ENCODE data around the gene ZNF160.

DNA sequence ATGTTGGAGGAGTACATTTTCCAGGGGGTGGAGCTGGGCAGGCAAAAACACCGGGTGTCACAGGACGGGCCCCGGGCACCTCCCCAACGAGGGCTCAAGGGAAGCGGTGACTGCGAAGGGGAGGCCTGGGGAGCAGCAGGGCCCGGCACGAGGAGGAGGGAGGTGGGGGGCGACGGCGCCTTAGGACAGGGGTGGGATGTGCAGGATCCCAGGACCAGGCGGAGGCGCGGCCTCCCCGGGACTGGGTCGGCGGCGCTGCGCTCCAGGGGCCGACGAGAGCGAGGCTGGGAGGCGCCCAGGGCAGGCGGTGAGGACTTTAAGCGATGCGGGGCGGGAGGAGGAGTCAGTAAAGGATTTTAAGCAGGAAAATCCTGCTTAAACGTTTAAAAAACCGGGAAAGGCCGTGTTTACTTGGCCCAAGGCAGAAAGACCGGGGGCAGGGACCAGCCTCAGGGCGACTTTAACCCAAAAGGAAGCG is 427 bp downstream of the ZNF160 start:
- TF ChIP-seq, protein P1, sequence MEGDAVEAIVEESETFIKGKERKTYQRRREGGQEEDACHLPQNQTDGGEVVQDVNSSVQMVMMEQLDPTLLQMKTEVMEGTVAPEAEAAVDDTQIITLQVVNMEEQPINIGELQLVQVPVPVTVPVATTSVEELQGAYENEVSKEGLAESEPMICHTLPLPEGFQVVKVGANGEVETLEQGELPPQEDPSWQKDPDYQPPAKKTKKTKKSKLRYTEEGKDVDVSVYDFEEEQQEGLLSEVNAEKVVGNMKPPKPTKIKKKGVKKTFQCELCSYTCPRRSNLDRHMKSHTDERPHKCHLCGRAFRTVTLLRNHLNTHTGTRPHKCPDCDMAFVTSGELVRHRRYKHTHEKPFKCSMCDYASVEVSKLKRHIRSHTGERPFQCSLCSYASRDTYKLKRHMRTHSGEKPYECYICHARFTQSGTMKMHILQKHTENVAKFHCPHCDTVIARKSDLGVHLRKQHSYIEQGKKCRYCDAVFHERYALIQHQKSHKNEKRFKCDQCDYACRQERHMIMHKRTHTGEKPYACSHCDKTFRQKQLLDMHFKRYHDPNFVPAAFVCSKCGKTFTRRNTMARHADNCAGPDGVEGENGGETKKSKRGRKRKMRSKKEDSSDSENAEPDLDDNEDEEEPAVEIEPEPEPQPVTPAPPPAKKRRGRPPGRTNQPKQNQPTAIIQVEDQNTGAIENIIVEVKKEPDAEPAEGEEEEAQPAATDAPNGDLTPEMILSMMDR (tag by site-specific recombination; IDR thresholded peaks at IDR 0.05), result no peak
- TF ChIP-seq, protein P2, sequence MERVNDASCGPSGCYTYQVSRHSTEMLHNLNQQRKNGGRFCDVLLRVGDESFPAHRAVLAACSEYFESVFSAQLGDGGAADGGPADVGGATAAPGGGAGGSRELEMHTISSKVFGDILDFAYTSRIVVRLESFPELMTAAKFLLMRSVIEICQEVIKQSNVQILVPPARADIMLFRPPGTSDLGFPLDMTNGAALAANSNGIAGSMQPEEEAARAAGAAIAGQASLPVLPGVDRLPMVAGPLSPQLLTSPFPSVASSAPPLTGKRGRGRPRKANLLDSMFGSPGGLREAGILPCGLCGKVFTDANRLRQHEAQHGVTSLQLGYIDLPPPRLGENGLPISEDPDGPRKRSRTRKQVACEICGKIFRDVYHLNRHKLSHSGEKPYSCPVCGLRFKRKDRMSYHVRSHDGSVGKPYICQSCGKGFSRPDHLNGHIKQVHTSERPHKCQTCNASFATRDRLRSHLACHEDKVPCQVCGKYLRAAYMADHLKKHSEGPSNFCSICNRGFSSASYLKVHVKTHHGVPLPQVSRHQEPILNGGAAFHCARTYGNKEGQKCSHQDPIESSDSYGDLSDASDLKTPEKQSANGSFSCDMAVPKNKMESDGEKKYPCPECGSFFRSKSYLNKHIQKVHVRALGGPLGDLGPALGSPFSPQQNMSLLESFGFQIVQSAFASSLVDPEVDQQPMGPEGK (tag by site-specific recombination; IDR thresholded peaks at IDR 0.05), result no peak
- TF ChIP-seq, protein P3, sequence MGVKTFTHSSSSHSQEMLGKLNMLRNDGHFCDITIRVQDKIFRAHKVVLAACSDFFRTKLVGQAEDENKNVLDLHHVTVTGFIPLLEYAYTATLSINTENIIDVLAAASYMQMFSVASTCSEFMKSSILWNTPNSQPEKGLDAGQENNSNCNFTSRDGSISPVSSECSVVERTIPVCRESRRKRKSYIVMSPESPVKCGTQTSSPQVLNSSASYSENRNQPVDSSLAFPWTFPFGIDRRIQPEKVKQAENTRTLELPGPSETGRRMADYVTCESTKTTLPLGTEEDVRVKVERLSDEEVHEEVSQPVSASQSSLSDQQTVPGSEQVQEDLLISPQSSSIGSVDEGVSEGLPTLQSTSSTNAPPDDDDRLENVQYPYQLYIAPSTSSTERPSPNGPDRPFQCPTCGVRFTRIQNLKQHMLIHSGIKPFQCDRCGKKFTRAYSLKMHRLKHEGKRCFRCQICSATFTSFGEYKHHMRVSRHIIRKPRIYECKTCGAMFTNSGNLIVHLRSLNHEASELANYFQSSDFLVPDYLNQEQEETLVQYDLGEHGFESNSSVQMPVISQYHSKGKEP (tag by site-specific recombination; IDR thresholded peaks at IDR 0.05), result no peak
- TF ChIP-seq ZNF792 (tag by site-specific recombination; IDR thresholded peaks at IDR 0.05) (no peak), HOXD13 (CRISPR knock-in tag; IDR thresholded peaks at IDR 0.05; ENCODE audit: borderline replicate concordance) (no peak), ZNF621 (tag by site-specific recombination; IDR thresholded peaks at IDR 0.05) (no peak), ZBTB1 (tag by site-specific recombination; IDR thresholded peaks at IDR 0.05) (no peak), ZNF366 (tag by site-specific recombination; conservative IDR thresholded peaks at IDR 0.05) (no peak), MEIS1 (CRISPR knock-in tag; IDR thresholded peaks at IDR 0.05; ENCODE audit: borderline replicate concordance) (no peak), ZNF311 (tag by site-specific recombination; IDR thresholded peaks at IDR 0.05; ENCODE audit: borderline replicate concordance) (no peak), REPIN1 (tag by site-specific recombination; IDR thresholded peaks at IDR 0.05; ENCODE audit: low read depth) (no peak), TCF7L2 (IDR thresholded peaks at IDR 0.05; ENCODE audit: borderline replicate concordance, low read depth, low read length) (no peak)
- TF ChIP-seq, protein P4, sequence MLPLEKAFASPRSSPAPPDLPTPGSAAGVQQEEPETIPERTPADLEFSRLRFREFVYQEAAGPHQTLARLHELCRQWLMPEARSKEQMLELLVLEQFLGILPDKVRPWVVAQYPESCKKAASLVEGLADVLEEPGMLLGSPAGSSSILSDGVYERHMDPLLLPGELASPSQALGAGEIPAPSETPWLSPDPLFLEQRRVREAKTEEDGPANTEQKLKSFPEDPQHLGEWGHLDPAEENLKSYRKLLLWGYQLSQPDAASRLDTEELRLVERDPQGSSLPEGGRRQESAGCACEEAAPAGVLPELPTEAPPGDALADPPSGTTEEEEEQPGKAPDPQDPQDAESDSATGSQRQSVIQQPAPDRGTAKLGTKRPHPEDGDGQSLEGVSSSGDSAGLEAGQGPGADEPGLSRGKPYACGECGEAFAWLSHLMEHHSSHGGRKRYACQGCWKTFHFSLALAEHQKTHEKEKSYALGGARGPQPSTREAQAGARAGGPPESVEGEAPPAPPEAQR (tag by site-specific recombination; IDR thresholded peaks at IDR 0.05), result no peak
- TF ChIP-seq, protein P5, sequence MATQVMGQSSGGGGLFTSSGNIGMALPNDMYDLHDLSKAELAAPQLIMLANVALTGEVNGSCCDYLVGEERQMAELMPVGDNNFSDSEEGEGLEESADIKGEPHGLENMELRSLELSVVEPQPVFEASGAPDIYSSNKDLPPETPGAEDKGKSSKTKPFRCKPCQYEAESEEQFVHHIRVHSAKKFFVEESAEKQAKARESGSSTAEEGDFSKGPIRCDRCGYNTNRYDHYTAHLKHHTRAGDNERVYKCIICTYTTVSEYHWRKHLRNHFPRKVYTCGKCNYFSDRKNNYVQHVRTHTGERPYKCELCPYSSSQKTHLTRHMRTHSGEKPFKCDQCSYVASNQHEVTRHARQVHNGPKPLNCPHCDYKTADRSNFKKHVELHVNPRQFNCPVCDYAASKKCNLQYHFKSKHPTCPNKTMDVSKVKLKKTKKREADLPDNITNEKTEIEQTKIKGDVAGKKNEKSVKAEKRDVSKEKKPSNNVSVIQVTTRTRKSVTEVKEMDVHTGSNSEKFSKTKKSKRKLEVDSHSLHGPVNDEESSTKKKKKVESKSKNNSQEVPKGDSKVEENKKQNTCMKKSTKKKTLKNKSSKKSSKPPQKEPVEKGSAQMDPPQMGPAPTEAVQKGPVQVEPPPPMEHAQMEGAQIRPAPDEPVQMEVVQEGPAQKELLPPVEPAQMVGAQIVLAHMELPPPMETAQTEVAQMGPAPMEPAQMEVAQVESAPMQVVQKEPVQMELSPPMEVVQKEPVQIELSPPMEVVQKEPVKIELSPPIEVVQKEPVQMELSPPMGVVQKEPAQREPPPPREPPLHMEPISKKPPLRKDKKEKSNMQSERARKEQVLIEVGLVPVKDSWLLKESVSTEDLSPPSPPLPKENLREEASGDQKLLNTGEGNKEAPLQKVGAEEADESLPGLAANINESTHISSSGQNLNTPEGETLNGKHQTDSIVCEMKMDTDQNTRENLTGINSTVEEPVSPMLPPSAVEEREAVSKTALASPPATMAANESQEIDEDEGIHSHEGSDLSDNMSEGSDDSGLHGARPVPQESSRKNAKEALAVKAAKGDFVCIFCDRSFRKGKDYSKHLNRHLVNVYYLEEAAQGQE (tag by site-specific recombination; IDR thresholded peaks at IDR 0.05), result no peak
